T-helper 17 cell (primary cell): ENCODE data around the gene HERC6. TPM values are rescaled to one million over a fixed set of nuclear protein-coding genes. Genes with fewer than 3 reads are reported as not detected.
A peak's percentile ranks its signal among the peaks of the same experiment; 100 is the strongest.
"Not testable (repeated sequence)": the region's sequence is repeated elsewhere in the genome, so short reads cannot be mapped to it uniquely, and the experiment has no call there.

Experiments used
- ATAC-seq: fragments of 150-1000 bp; cut with Tn5 transposase; 2 replicates; pipeline ENCODE4 v1.10.0; 2021; ENCODE audit warnings: mild to moderate bottlenecking, moderate library complexity
- DNase-seq, 3 donors: peaks; one replicate each; pipeline versions ENCODE4 v3.0.0 to v3.0.0-alpha.2; 2020 to 2021
- H3K9me3 ChIP-seq: one replicate; pipeline ENCODE4 v1.7.0; 2013; ENCODE audit warnings: low read length, mild to moderate bottlenecking; ENCODE audit not compliant: control insufficient read depth, poor library complexity, severe bottlenecking
- H3K27ac Mint-ChIP-seq: one replicate; pipeline ENCODE4 v1.8.0; 2022; ENCODE audit warnings: mild to moderate bottlenecking, moderate library complexity, mixed read lengths
- H3K27me3 Mint-ChIP-seq: one replicate; pipeline ENCODE4 v1.8.0; 2022; ENCODE audit warnings: mixed read lengths
- H3K36me3 Mint-ChIP-seq: one replicate; pipeline ENCODE4 v1.8.0; 2022; ENCODE audit warnings: low read depth, mixed read lengths
- H3K4me1 Mint-ChIP-seq: one replicate; pipeline ENCODE4 v1.8.0; 2022; ENCODE audit warnings: mild to moderate bottlenecking, mixed read lengths
- H3K4me3 Mint-ChIP-seq: one replicate; pipeline ENCODE4 v1.8.0; 2022; ENCODE audit warnings: mild to moderate bottlenecking, moderate library complexity, mixed read lengths
- total RNA-seq, 4 donors: library from RNA in 2 of 4; stranded (reverse) in 2 of 4; gene quantifications; one replicate each; pipeline ENCODE4 v1.2.3 and lab custom pipeline; 2022 to 2026

Gene HERC6
- total RNA-seq, 2 donors from 2014 or later: 15.5 to 28.3 TPM

- H3K27me3 Mint-ChIP-seq: no peaks in the 10 kb centered on the region
- ATAC-seq: no peak
- no peaks in the 10 kb centered on the region for H3K9me3 ChIP-seq
- H3K4me1 Mint-ChIP-seq: peaks cover 10% of the 10 kb centered on the region
- H3K27ac Mint-ChIP-seq: peak overlapping the region; percentile 65
- no peak overlapping the region for H3K4me3 Mint-ChIP-seq
- no peak for DNase-seq
- peaks cover 15% of the 10 kb centered on the region for H3K36me3 Mint-ChIP-seq
Observed at GRCh38 chr4:88441696-88442095, 63.0 kb downstream of the HERC6 start.

GRCh38 chr4:88442689-88443191 is 64.1 kb downstream of the HERC6 start:
- H3K27ac Mint-ChIP-seq: no peak overlapping the region
- no peaks in the 10 kb centered on the region for H3K9me3 ChIP-seq
- H3K36me3 Mint-ChIP-seq: peaks cover 15% of the 10 kb centered on the region
- DNase-seq (no peak), ATAC-seq (no peak)
- peaks cover 10% of the 10 kb centered on the region for H3K4me1 Mint-ChIP-seq
- H3K4me3 Mint-ChIP-seq: no peak overlapping the region
- no peaks in the 10 kb centered on the region for H3K27me3 Mint-ChIP-seq

GRCh38 chr4:88443486-88443885 is 64.8 kb downstream of the HERC6 start:
- Mint-ChIP-seq H3K4me1 (peaks cover 10% of the 10 kb centered on the region), H3K27me3 (no peaks in the 10 kb centered on the region), H3K27ac (peak overlapping the region; percentile 1), H3K4me3 (no peak overlapping the region), H3K36me3 (peaks cover 15% of the 10 kb centered on the region)
- H3K9me3 ChIP-seq: no peaks in the 10 kb centered on the region
- ATAC-seq: no peak
- no peak for DNase-seq

GRCh38 chr4:88445252-88445651 is 66.6 kb downstream of the HERC6 start:
- H3K27ac Mint-ChIP-seq: no peak overlapping the region
- H3K27me3 Mint-ChIP-seq: no peaks in the 10 kb centered on the region
- ATAC-seq (no peak), DNase-seq (no peak)
- H3K4me1 Mint-ChIP-seq: peaks cover 7% of the 10 kb centered on the region
- H3K4me3 Mint-ChIP-seq: no peak overlapping the region
- H3K36me3 Mint-ChIP-seq: peaks cover 10% of the 10 kb centered on the region
- H3K9me3 ChIP-seq: no peaks in the 10 kb centered on the region

- ATAC-seq: no peak
- Mint-ChIP-seq H3K27ac (no peak overlapping the region), H3K4me1 (peaks cover 5% of the 10 kb centered on the region), H3K27me3 (no peaks in the 10 kb centered on the region), H3K36me3 (peaks cover 6% of the 10 kb centered on the region), H3K4me3 (no peak overlapping the region)
- no peaks in the 10 kb centered on the region for H3K9me3 ChIP-seq
- DNase-seq: no peak
Observed at GRCh38 chr4:88446124-88446523, 67.5 kb downstream of the HERC6 start.

GRCh38 chr4:88447371-88448095 is 68.9 kb downstream of the HERC6 start:
- H3K36me3 Mint-ChIP-seq: no peaks in the 10 kb centered on the region
- no peak for DNase-seq
- peaks cover 3% of the 10 kb centered on the region for H3K4me1 Mint-ChIP-seq
- no peak overlapping the region for H3K4me3 Mint-ChIP-seq
- no peaks in the 10 kb centered on the region for H3K9me3 ChIP-seq
- no peak for ATAC-seq
- H3K27me3 Mint-ChIP-seq: no peaks in the 10 kb centered on the region
- no peak overlapping the region for H3K27ac Mint-ChIP-seq

- H3K9me3 ChIP-seq, ATAC-seq, DNase-seq, H3K4me3 Mint-ChIP-seq, H3K27ac Mint-ChIP-seq, H3K4me1 Mint-ChIP-seq, H3K27me3 Mint-ChIP-seq, H3K36me3 Mint-ChIP-seq: not testable (repeated sequence)
Observed at GRCh38 chr4:88448211-88448765, 69.6 kb downstream of the HERC6 start.

GRCh38 chr4:88448889-88449288 is 70.2 kb downstream of the HERC6 start:
- no peaks in the 10 kb centered on the region for H3K9me3 ChIP-seq
- ATAC-seq (no peak), DNase-seq (no peak)
- Mint-ChIP-seq H3K27me3 (no peaks in the 10 kb centered on the region), H3K4me3 (no peak overlapping the region), H3K4me1 (peaks cover 5% of the 10 kb centered on the region), H3K27ac (no peak overlapping the region), H3K36me3 (peaks cover 2% of the 10 kb centered on the region)

- peaks cover 5% of the 10 kb centered on the region for H3K4me1 Mint-ChIP-seq
- peaks cover 2% of the 10 kb centered on the region for H3K36me3 Mint-ChIP-seq
- no peaks in the 10 kb centered on the region for H3K9me3 ChIP-seq
- no peak overlapping the region for H3K4me3 Mint-ChIP-seq
- no peak for DNase-seq
- H3K27me3 Mint-ChIP-seq: no peaks in the 10 kb centered on the region
- H3K27ac Mint-ChIP-seq: no peak overlapping the region
- ATAC-seq: no peak
Observed at GRCh38 chr4:88449290-88449689, 70.6 kb downstream of the HERC6 start.

GRCh38 chr4:88451205-88451604 is 72.6 kb downstream of the HERC6 start:
- H3K4me3 Mint-ChIP-seq: no peak overlapping the region
- no peaks in the 10 kb centered on the region for H3K9me3 ChIP-seq
- peaks cover 2% of the 10 kb centered on the region for H3K36me3 Mint-ChIP-seq
- H3K4me1 Mint-ChIP-seq: peaks cover 10% of the 10 kb centered on the region
- no peaks in the 10 kb centered on the region for H3K27me3 Mint-ChIP-seq
- DNase-seq: no peak
- no peak overlapping the region for H3K27ac Mint-ChIP-seq
- ATAC-seq: no peak

- H3K27me3 Mint-ChIP-seq: no peaks in the 10 kb centered on the region
- ATAC-seq (no peak), DNase-seq (no peak)
- no peak overlapping the region for H3K27ac Mint-ChIP-seq
- no peaks in the 10 kb centered on the region for H3K9me3 ChIP-seq
- H3K4me1 Mint-ChIP-seq: peaks cover 17% of the 10 kb centered on the region
- no peak overlapping the region for H3K4me3 Mint-ChIP-seq
- H3K36me3 Mint-ChIP-seq: peaks cover 6% of the 10 kb centered on the region
Observed at GRCh38 chr4:88452912-88453311, 74.3 kb downstream of the HERC6 start.

- peaks cover 26% of the 10 kb centered on the region for H3K4me1 Mint-ChIP-seq
Observed at GRCh38 chr4:88456670-88457306, 78.1 kb downstream of the HERC6 start, which contains the start of gene HERC5. Gene HERC5, plus strand, starts transcription at chr4:88457119. Its CDS starts 151 bp downstream, at chr4:88457270.

GRCh38 chr4:88457307-88458103 is 78.9 kb downstream of the HERC6 start:
- H3K4me1 Mint-ChIP-seq: peaks cover 30% of the 10 kb centered on the region
- H3K36me3 Mint-ChIP-seq: peaks cover 8% of the 10 kb centered on the region
- H3K27me3 Mint-ChIP-seq: no peaks in the 10 kb centered on the region
- H3K27ac Mint-ChIP-seq: peak overlapping the region; percentile 100
- H3K4me3 Mint-ChIP-seq: peak overlapping the region; percentile 100
- ATAC-seq (peak; percentile 64), DNase-seq (peak in 1 of 3 donors; percentile 46)
- H3K9me3 ChIP-seq: no peaks in the 10 kb centered on the region

More at GRCh38 chr4:88456670-88457306, 78.1 kb downstream of the HERC6 start, which contains the start of gene HERC5:
- no peaks in the 10 kb centered on the region for H3K9me3 ChIP-seq
- Mint-ChIP-seq H3K27ac (peak within 1 kb of the TSS; percentile 100), H3K4me3 (peak within 1 kb of the TSS; percentile 100), H3K27me3 (no peaks in the 10 kb centered on the region), H3K36me3 (peaks cover 8% of the 10 kb centered on the region)
- ATAC-seq (peak; percentile 96), DNase-seq (peak; percentile 87 to 90 (median 90))
